GM18909 (cell line): ENCODE measurements around the gene PLGLB2.
"Not testable (repeated sequence)": the region's sequence is repeated elsewhere in the genome, so short reads cannot be mapped to it uniquely, and the experiment has no call there.

Experiments
- ATAC-seq: cut with Tn5 transposase; IDR thresholded peaks from one replicate; pipeline ENCODE4 v1.9.1; 2021; ENCODE audit warnings: mild to moderate bottlenecking; ENCODE audit not compliant: unreplicated experiment, poor library complexity

PLGLB2 gene

GRCh38 chr2:87747791-87748190, at the start of gene PLGLB2:
TSS of gene PLGLB2 (plus strand) at chr2:87748087. CDS start at chr2:87748154, 67 bp downstream.
- ATAC-seq = not testable (repeated sequence)

DNA sequence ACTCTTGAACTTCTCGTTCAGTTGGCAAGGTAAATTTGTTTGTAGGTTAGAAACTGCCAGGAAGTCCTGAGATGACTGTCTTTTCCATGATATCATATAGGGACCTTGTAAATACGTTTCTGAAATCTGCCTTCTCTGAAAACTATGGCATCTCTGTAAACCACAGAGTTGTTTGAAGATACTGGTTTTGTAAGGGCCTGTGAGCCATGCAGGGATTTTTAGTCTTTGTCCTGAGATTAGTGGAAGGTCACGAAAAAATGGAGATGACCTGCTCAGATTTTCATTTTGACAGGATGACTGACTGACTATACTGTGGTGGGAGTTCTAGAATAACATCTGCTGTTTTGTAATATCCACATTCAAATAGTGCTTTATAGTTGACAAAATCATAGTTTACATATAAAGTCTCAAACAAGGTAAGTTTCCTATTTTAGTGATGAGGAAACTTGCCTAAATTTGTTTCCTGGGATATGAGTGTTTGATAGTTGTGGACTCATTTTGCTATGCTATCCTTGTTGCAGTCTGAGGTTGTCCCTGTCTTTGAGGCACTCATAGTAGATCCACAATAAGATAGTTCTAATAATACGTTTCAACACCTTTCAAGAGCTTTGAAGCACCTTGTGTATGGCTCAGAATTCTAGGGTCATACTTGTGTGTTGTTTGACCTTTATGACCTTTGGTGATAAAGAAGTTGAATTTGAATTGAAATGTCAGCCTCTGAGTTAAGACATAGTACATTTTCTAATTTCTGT, 43.1 kb upstream of the PLGLB2 start:
- not testable (repeated sequence) for ATAC-seq

GRCh38 chr2:87708368-87708767, 39.5 kb upstream of the PLGLB2 start:
- not testable (repeated sequence) for ATAC-seq

- ATAC-seq = not testable (repeated sequence)
Measured at GRCh38 chr2:87727940-87728599, 19.8 kb upstream of the PLGLB2 start.

DNA sequence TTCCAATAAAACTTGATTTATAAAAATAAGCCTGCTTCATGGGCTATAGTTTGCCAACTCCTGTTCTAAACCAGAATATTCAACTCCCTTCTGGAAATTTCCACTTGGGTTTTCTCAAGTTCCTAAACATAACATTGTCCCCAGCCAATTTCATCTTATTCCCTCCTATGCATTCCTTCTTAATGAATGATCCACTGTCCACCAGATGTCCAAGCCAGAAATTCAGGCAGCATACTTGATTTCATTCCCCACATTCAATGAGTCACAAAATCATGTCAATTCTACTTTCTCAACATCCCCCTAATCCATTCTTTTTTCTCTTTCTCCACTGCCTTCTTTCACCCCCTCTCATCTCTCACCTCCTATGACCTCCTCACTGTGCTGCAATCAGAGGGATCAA, 7.0 kb upstream of the PLGLB2 start:
- not testable (repeated sequence) for ATAC-seq

DNA sequence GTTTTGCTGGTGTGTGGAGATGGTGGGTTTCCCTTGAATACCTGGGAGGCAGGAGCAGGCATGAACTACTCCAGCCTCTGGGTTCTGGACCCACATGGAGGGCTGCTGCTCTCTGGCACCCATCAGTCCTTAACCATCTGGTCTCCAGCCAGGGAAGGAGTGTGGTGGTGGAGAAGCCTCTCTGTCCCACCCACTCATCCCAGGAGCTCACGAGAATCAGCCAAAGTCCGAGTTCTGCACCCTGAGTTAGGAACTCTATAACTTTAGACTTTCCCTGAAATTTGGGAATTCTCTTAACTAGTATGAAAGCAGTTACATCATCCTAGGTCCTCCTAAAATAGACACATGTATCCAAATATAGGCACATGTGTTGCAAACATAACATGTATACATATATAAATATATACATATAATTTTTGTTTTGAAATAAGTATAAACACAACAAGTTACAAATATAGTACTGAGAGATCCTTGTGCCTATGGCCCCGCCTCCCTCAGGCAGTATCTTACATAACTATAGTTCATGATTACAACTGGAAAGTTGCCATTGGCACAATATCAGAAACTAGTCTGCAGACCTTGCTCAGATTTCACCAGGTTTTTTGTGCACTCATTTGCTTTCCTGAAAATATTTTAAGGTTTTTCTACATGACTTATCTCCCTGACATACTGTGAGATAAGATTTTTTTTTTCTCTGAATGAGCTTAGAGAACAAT, 5.3 kb upstream of the PLGLB2 start:
- ATAC-seq = not testable (repeated sequence)

DNA sequence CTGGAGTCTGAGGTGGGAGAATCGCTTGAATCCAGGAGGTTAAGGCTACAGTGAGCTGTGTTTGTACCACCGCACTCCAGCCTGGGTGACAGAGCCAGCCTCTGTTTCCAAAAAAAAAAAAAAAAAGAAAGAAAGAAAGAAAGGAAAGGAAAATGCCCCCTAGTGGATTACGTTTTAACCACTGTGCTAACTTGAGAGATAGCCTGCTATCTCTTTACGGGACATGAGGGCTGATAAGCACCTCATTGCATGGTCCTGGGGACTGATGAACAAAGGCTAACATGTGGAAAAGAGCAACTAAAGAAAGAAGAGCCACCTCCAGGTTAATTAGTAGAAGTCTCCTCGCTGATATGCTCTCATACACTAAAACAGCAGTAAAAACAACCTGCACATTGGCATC, 4.2 kb upstream of the PLGLB2 start:
- not testable (repeated sequence) for ATAC-seq

GRCh38 chr2:87745353-87745951, 2.4 kb upstream of the PLGLB2 start:
- not testable (repeated sequence) for ATAC-seq

- not testable (repeated sequence) for ATAC-seq
Measured at GRCh38 chr2:87748524-87748923, 637 bp downstream of the PLGLB2 start.

- not testable (repeated sequence) for ATAC-seq
Measured at GRCh38 chr2:87750560-87750959, 2.7 kb downstream of the PLGLB2 start.

DNA sequence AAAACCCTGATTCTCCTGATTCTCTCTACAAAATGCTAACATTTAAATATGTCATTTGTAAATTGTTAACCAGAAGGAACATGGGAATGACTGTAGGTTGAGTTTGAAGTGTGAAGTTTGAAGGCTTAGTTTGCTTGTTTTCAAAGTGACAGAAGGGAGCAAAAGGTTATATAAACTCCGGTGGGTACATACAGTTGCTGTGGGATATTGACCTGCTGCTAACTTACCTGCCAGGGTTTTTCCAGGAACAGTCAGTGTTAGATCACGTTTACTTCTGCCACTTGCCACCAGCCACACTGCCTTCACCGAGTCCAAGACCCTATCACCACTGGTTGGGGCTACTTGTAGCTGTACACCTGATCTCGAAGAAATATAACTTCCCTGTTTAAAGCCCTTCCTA, 6.9 kb downstream of the PLGLB2 start:
- ATAC-seq = not testable (repeated sequence)
